Measurements from ENCODE around the gene PTTG1IP.

The PTTG1IP gene

GRCh38 chr21:44912158-44912473, 38.6 kb upstream of the PTTG1IP start:
- no peak for TF ChIP-seq CTCF (conservative IDR thresholded peaks at IDR 0.05; ENCODE audit: low read depth, low read length)
- no peak for DNase-seq (ENCODE audit: low read depth)
- no peak overlapping the region for H3K4me3 ChIP-seq (ENCODE audit: low read depth, low read length)

GRCh38 chr21:44911384-44912157, 38.1 kb upstream of the PTTG1IP start:
- no peak overlapping the region for H3K4me3 ChIP-seq (ENCODE audit: low read depth, low read length)
- DNase-seq (ENCODE audit: low read depth): no peak
- TF ChIP-seq CTCF (conservative IDR thresholded peaks at IDR 0.05; ENCODE audit: low read depth, low read length): peak; percentile 18

- no peak overlapping the region for H3K4me3 ChIP-seq (ENCODE audit: low read depth, low read length)
- TF ChIP-seq CTCF (conservative IDR thresholded peaks at IDR 0.05; ENCODE audit: low read depth, low read length): no peak
- DNase-seq (ENCODE audit: low read depth): no peak
These were observed 37.5 kb upstream of the PTTG1IP start for GRCh38 chr21:44911068-44911383.

- no peak for TF ChIP-seq CTCF (conservative IDR thresholded peaks at IDR 0.05; ENCODE audit: low read depth, low read length)
- no peak overlapping the region for H3K4me3 ChIP-seq (ENCODE audit: low read depth, low read length)
- no peak for DNase-seq (ENCODE audit: low read depth)
These were observed 37.0 kb upstream of the PTTG1IP start for GRCh38 chr21:44910229-44911067.

- no peak for DNase-seq (ENCODE audit: low read depth)
- no peak overlapping the region for H3K4me3 ChIP-seq (ENCODE audit: low read depth, low read length)
These were observed 36.2 kb upstream of the PTTG1IP start for GRCh38 chr21:44909719-44910118.

GRCh38 chr21:44908908-44909307, 35.4 kb upstream of the PTTG1IP start:
- no peak for DNase-seq (ENCODE audit: low read depth)
- no peak for TF ChIP-seq CTCF (conservative IDR thresholded peaks at IDR 0.05; ENCODE audit: low read depth, low read length)
- H3K4me3 ChIP-seq (ENCODE audit: low read depth, low read length): no peak overlapping the region

More at GRCh38 chr21:44909719-44910118, 36.2 kb upstream of the PTTG1IP start:
- no peak for TF ChIP-seq CTCF (conservative IDR thresholded peaks at IDR 0.05; ENCODE audit: low read depth, low read length)

Measured in choroid plexus epithelial cell (primary cell).